Activated CD4-positive, CD25-positive, alpha-beta regulatory T cell treated with anti-CD3 and anti-CD28 coated beads, Interleukin-2, amount 50 U/mL, for 72 hours (primary cell): Measurements from ENCODE around the gene GYS2.
"Not testable (repeated sequence)": the region's sequence is repeated elsewhere in the genome, so short reads cannot be mapped to it uniquely, and the experiment has no call there.

Source experiments
- DNase-seq: peaks from one replicate; pipeline ENCODE4 v3.0.0; 2021

The GYS2 gene

DNA sequence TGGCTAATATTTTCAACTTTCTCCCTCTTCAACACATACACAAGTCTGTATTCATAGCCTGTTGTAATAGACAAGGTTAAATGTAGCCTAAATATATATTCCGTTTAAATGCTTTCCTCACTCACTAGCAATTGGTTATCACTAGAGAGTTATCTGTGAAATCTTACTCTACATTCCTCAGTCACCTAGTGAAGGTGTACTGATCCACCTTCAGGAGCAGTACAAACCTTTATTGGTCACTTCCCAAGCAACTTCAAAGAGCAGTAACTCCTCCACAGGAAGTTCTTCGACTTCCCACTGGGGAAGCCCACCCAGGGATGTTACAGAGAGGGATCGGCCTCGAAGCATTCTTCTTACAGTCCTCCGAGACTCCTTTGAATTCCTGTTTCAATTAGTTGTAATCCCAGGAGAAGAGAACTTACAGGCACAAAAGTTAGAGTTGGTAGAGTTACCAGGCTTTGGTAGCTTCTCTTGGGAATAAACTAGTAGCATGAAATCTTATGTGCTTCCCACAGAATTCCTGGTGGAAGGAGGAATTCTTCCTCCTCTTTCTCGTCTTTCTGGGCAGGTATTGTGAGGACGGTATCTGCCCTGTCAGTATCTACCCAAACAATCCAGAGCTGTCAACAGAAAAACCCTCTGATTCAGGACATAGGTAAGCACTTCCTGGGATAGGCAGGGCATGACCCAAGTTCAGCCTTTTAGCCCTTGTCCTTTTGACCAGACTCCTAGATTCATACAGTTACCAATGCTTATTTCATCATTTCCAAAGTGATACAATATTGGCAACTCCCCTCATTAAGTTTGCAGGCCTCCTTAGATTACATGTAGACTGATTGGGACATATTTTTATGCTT is at the start of gene GYS2:
Gene GYS2, minus strand, starts transcription at position 603 of the 857 bp plus-strand sequence. Its CDS starts 255 bp downstream, at position 348.
- DNase-seq = no peak

DNA sequence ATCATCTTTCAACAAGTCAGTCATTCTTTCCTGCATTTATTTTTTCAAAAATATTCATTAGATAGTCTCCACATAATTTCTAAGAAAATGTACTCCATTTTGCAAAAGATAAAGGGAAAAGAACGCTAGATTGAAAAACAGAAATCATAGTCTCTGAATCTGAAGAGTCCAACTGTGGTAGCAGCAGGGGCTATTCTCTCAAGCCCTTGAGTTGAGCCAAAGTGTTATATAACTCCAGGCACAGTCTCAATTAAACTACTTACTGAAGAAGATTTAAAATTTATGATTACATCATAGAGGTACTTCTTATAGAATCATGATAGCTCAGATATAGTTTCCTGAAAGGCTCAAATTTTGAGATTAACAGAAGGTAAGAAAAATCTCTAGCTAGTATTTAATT is 47.2 kb upstream of the GYS2 start:
- DNase-seq = no peak

DNA sequence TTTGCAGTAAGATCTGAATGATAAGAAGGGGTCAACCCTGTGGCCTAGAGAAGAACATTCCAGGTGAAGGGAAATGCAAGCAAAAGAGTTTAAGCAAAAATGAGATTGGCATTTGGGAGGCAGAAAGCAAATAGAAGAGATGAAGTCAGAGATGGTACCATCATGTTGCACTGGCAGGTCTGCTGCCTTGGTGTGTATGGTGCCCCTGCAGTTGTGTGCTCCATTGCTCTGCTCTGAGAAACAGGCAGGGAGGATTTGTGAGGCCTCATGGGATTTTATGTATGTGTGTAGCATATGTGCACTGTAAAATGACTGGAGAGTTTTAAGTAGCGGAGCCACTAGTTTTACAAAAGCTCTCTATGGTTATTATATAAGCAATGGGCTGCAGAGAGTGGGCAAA is 46.4 kb upstream of the GYS2 start:
- DNase-seq = no peak

DNA sequence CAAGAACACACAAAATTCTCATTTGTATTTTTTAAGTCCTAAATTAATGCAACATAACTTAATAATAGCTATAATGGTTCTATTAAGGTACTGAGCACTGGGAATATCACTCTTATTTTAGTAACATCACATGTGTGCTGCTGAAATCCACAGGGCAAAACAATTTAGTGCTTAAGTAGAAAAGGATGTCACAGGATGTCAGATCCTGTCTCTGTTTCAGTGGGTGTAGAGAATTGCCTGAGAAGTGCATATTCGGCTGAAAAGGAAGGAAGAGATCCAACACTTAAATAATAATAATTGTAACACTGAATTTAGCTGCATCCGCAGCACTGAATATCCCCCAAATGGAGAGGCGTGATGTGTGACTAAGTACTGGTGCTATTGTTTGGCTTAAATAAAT is 44.4 kb upstream of the GYS2 start:
- no peak for DNase-seq

DNA sequence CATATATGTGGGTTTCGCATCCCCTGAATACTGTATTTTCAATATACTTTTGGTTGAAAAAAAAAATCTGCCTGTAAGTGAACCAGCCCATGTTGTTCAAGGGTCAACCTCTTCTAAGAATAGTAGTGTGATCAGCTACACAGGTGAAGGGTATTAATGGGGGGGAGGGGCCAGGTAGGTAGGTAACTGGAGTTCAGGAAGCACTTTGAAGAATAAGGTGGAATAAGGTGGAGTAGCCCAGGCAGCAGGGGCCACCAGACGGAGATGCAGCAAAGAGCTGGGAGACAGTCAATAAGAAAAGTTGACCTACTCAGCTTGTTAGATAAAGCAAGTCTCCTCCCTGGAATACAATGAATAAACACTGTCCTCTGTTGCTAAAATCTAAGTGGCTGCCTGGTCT is 43.7 kb upstream of the GYS2 start:
- no peak for DNase-seq

DNA sequence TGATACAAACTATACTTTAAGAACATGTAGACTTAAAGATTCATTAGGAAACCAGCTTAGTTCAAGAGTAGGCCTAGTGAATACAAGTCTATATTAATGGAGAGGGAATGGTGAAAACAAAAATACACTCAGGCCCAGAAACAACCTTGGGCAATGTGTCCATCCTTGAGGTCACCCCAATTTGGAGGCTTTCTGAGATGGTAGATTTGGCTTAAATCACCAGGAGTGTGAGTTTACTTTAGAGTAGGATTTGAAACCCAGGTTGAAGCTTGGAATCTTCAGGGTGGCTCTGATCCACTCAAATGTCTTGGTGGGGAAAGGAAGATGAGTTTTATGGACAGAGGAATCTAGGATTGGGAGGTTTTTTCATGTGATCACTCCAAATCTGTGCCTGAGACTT is 42.5 kb upstream of the GYS2 start:
- no peak for DNase-seq

DNA sequence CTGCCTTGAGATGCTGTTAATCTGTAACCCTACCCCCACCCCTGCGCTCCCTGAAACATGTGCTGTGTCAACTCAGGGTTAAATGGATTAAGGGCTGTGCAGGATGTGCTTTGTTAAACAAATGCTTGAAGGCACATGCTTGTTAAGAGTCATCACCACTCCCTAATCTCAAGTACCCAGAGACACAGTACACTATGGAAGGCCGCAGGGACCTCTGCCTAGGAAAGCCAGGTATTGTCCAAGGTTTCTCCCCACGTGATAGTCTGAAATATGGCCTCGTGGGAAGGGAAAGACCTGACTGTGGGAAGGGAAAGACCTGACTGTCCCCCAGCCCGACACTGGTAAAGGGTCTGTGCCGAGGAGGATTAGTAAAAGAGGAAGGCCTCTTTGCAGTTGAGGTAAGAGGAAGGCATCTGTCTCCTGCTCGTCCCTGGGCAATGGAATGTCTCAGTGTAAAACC is 40.4 kb upstream of the GYS2 start:
- not testable (repeated sequence) for DNase-seq

DNA sequence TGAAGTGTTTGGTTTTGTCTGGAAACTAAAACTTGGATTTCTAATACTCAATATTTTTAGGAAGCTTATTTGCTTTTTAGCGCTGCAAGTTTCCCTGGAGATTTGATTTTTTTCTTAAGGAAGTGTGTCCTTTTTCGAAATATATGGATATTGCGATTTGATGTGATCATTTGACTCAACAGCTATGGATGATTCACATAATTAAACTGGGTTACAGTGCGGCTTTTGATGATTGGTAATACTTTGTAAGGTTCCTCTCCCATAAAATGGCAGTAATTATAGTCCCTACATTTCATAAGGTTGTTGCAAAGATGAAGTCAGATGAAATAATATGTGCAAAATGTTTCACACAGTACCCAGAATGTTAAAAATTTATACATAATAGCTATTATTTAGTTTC is 39.9 kb upstream of the GYS2 start:
- DNase-seq = no peak

DNA sequence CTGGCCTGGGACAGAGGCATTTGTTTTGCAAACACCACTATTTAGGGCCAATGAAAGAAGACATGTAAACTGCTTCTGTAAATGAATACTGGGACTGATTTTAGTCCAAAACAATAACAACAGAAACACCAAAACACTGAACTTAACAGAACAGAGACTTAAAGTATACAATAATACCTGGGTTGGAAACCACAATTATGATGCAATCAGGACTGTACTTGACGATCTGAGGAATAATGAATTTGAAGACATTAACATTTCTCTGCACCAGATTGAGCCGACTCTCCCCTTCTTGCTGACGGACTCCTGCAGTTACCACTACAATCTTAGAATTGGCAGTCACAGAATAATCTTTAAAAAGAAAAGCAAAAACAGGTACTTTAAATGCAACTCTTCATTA is 39.1 kb upstream of the GYS2 start:
- no peak for DNase-seq

DNA sequence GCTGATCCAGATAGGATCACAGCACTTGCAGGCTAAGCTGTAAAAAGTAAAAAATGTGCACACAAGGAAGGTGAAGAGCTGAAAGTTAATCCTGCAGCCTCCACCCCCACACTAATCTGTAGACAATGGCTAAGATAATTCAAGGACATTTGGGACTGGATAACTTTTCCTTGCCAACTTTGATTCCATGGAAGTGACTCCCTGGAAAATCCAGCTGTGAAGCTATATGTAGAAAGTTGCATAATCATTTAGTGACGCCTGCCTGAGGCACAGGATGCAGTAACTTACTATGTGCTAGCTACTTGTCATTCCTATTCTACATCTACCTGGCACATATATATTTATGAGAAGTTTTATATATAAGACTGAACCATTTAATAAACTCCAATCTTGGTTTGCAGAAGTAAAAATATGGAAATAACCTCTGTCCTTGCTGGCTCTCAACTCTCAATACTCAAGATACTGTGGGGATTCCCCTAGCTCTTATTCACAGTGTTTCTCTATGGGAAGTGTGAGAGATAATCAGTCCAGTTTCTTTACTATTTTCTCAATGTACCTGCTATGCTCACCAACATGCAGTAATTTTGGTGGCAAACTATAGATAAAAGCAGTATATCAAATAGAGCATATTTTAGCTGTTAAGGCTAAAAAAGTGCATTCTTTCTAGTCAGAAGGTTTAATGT is 38.2 kb upstream of the GYS2 start:
- no peak for DNase-seq

DNA sequence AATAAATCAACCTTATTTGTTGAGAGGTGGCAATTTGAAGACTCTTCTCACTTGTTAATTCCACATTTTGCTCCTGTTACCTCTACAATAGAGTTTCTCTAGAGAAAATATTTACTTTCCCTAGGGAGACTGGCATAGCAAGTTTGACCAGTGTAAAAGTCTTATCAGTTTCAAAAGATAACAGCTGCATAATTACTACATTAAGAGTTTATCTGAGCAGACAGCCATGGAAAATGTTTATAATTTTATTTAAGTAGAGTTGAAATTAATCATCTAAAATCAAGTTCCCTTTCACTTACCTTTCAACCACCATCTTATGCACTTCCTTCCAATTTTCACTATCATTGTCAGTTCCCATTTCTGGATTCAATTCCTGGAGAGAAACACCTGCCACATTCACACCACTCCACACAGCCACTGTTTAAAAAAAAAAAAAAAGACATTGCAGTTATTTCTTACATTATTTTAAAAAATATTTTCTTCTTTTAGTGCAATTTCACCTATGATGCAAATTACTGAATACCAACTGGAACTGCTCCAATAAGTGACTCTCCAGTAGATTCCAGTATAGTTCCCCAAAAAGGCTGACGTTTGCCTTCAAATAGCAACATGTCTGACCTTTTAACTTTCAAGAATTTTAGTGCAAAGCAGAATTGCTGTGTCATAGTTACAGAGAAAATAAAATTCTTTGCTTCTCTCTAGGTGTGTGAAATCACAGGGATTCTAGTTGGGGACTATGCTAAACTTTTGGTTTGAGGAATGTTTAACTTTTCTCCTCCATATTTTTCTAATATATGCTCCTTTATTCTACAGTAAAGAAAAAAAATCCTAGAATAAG is 33.6 kb upstream of the GYS2 start:
- no peak for DNase-seq

DNA sequence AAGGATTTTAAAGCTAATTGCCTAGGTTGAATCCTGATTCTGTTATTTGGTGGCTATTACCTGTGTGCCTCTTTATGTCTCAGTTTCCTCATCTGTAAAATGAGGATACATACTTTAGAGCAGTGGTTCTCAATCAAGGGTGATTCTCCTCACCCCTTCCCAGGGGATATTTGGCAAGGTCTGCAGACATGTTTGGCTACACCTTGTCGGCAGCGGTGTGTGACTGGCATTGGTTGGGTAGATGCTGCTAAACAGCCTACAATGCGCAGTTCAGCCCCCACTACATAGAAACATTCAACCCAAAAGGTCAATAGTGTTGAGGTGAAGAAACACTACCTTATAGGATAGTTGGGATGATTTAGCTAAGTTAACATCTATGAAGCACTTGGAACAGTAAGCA is 29.6 kb upstream of the GYS2 start:
- DNase-seq = no peak

DNA sequence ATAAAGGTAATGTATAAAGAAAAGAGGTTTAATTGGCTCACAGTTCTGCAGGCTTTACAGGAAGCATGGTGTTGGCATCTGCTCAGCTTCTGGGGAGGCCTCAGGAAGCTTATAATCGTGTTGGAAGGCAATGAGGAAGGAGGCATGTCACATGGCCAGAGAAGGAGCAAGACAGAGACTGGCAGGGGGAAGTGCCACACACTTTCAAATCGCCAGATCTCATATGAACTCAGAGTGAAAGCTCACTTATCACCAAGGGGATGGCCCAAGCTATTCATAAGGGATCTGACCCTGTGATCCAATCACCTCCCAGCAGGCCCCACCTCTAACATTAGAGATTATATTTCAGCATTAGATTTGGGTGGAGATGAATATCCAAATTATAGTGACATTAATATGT is 26.7 kb upstream of the GYS2 start:
- DNase-seq = no peak

DNA sequence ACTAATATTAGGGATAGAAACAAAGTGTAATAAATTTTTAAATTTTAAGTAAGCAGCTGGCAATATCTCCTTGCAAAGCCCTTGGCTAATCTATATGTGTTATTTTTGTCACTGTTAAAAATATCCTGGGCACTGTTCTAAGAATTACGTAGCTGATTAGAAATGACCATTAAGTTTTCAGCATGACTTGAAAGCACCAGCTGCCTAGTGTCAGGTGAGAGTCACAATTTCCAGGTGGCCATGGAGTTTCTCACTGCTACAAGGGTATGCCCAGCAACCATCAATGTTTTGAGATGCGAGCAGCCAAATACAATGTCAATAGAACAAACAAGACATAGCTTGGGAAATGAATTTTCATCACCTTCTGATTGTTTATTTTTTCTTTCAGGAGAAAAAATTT is 23.3 kb upstream of the GYS2 start:
- no peak for DNase-seq

DNA sequence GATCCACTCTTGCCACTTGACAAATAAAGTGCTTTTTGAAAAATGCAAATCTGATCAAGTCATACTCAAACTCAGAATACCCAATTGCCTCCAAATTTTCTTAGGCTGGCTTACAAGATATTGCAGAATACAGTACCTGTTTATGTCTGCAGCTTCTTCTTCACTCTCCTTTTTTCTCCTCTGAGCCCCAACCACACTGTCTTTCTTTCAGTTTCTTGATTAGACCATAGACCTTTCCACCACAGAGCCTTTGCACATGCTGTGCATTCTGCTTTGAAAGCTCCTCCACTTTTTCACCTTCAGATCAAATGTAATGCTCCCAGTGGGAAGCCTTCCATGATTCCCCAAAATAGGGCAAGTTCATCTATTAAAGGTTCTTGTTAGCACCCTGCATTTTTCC is 13.9 kb upstream of the GYS2 start:
- no peak for DNase-seq

DNA sequence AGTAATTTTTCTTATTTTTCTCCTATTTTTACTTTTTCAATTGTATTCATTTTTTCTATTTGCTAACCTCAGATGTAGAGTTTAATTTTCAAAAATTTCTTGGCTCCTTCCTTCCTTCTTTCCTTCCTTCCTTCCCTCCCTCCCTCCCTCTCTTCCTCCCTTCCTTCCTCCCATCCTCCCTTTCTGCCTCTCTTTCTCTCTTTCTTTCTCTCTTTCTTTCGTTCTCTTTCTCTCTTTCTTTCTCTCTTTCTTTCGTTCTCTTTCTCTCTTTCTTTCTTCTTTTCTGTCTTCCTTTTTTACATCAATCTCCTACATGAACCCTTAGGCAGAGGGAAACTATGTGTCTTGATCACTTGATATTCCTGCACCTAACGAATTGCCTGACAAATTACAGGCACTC is 12.4 kb upstream of the GYS2 start:
- DNase-seq = no peak

DNA sequence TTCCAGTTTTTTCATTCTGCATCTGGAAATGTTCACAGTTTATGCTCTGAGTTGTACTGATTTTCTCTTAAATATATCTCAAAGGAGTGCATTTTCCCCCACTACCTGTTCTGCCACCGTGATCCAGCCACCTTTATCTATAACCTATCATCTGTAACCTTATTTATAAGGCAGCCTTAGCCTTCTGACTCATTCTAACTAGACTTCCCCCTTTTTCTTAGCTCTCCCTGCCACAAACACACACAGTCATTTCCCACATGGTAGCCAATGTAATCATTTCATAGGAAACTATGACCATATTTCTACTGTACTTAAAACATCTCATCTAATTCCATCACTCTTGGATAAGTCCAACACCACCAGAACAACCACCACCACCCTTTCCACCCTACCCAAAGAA is 10.8 kb upstream of the GYS2 start:
- DNase-seq = no peak

DNA sequence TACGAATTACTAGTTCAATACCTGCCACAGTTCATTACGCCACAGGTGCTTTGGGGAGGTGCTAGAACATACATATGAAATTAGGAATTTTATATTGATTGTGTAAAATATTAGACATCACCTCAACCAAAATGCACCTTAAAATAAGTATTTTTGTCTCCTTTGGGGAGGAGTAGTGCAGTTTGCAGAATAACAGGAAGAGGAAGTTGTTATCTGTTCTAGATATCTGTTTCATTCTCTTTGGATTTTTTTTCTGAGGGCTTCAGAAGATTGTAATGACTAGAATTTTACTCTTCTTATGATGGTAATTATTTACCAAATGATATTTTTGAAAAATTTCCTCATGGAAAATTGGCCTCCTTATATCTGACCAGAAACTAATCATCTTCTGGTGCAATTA is 9.9 kb upstream of the GYS2 start:
- DNase-seq = no peak

DNA sequence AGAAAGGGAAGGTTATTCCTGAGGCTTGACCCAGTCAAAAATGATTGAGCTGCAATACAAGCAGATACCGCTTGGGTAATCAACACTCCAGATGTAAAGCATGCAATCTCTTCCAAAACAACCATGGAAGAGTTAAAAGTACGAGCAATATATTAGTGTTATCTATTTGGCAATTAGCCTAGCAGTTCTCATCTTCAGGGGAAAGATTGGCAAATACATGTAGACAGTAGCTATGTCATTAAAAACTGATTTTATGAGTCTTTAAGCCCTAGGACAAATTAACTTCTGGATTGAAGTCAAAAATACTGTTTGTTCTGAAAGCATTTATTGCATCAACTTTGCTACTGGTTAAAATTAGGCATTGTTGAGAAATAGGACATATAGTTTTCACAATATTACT is 9.3 kb upstream of the GYS2 start:
- DNase-seq = no peak

DNA sequence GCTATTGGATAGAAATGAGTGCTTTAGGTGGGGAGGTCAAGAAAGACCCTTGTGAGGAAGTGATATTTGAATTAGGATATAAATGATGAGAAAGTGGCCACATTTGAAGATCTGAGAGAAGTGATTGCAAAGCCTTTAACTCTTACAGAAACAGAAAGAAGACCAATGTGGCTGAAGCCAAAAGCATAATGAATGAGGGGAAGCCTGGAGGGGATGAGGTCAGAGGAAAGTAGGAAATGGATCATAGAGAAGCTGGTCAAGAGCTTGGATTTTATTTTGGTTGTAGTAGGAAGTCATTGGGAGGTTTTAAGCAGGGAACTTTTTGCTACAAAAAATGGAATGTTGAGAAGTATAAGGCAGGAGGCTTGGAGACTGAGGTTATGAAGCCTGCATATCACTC is 3.5 kb upstream of the GYS2 start:
- DNase-seq = no peak

DNA sequence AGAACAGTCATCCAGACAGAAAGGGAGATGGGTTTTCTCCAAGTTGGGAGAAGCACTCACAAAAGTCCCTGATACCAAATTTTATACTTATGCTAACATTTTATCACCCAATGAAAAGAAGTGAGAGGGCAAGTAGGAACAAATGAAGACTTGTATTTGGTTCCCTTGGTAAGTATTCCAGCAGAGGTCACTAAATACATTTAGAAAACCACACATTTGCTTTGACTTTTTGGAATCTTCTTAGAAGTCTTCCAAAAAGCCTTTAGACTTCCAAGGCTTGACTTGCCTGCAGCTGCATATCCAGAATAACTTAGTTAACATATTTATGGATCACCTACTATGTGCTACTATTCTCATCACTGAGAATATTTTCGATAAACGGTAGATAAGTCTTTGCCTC is 3.1 kb upstream of the GYS2 start:
- no peak for DNase-seq

DNA sequence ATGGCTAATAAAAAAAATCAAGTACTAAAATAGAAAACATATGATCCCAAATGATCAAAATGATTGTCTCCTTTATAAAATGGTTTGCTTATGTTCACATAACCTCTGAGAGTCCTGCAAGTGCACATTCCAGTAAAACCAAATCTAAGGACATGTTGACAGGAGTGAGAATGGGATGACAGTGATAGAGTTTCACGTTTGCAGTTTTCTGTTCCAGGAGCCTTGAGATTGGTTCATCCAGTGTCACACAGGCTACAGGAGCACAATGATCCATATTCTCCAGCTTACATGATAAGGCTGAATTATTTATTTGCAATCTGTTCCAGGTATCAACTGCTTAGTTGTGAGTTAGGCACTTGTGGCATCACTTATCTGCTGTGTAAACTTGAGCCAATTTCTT is 1.5 kb upstream of the GYS2 start:
- DNase-seq = no peak

DNA sequence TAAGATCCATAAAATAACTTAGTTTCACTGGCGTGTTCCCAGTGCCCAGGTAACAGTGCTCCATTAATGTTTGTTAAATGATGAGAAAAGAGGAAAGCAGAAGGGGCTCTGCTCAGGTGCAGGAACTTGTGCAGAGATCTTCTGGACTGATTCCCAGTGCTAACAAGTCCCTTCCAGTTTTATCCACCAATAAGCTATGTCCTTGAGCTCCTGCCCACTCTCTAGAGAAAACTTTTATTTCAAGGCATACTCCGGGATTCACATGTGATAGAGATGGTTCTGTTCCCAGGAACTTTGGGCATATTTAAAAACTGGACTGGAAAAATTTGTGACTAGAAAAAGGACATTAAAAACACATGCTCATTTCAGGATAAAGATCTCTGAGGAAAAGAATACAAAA is 1.9 kb downstream of the GYS2 start:
- no peak for DNase-seq

DNA sequence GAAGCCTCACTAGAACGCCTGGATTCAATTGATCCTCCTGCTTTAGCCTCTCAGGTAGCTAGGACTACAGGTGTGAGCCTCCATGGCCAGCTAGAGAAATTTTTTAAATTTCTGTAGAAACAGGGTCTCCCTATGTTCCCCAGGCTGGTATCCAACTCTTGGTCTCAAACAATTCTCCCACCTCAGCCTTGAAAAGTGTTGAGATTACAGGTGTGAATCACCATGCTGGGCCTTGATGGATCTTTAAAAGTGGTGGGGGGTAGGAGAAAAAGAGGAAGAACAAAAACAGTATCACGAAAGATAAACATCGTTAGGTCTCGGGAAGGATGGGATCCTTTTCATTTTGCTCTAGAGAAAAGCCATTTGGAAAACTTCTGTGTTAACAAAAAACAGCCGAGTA is 4.5 kb downstream of the GYS2 start:
- no peak for DNase-seq
